Heart right ventricle (tissue), 16 donors: Measurements from ENCODE around the gene CAST. TPM values are rescaled to one million over a fixed set of nuclear protein-coding genes. Genes with fewer than 3 reads are reported as not detected.

Experiments
- ATAC-seq, 8 donors: fragments of 200-7000 bp; cut with Tn5 transposase; one replicate each; pipeline ENCODE4 v1.9.1; 2020; ENCODE audit warnings: mild to moderate bottlenecking in 8 of 8, moderate library complexity in 8 of 8, moderate number of reproducible peaks in 1 of 8
- DNase-seq, 2 donors: peaks; one replicate each; pipeline ENCODE4 v3.0.0-alpha.2; 2020
- H3K27ac ChIP-seq, 10 donors: fragments of 200-600 bp; sonication (generic) in 2 of 10; one replicate each; pipeline versions ENCODE4 v1.5.0 to v1.8.0; 2020 to 2022; ENCODE audit warnings: mild to moderate bottlenecking in 3 of 10
- H3K27me3 ChIP-seq, 7 donors: fragments of 200-600 bp; one replicate each; pipeline ENCODE4 v1.8.0; 2021 to 2022; ENCODE audit warnings: mild to moderate bottlenecking in 2 of 7
- H3K36me3 ChIP-seq, 9 donors: fragments of 200-600 bp; sonication (generic) in 1 of 9; one replicate each; pipeline versions ENCODE4 v1.5.0 to v1.8.0; 2020 to 2022; ENCODE audit warnings: mild to moderate bottlenecking in 2 of 9
- H3K4me1 ChIP-seq, 9 donors: fragments of 200-600 bp; sonication (generic) in 1 of 9; one replicate each; pipeline versions ENCODE4 v1.5.0 to v1.8.0; 2020 to 2022; ENCODE audit warnings: mild to moderate bottlenecking in 4 of 9
- H3K4me3 ChIP-seq, 10 donors: fragments of 200-600 bp; sonication (generic) in 2 of 10; one replicate each; pipeline versions ENCODE4 v1.5.0 to v1.8.0; 2020 to 2022; ENCODE audit warnings: mild to moderate bottlenecking in 7 of 10, moderate library complexity in 2 of 10
- H3K9me3 ChIP-seq, 11 donors: fragments of 200-600 bp in 10 of 11; sonication (generic) in 2 of 11; one replicate each; pipeline versions ENCODE4 v1.5.0 to v1.8.0; 2013 to 2022; ENCODE audit warnings: mild to moderate bottlenecking in 2 of 11, control low read depth in 1 of 11, moderate library complexity in 1 of 11
- WGBS, 2 donors: extraction: QIAGEN DNeasy Blood & Tissue Kit; methylation state at CpG; one replicate each; pipeline ENCODE4 v1.1.7; 2013; ENCODE audit warnings: inconsistent platforms in 1 of 2; 5-methylcytosine and 5-hydroxymethylcytosine counted together
- intact Hi-C, 10 donors: fragments of 100-400 bp; cut with DNase I; formaldehyde crosslinking; loops; one replicate each; pipeline versions ENCODE4 v1.11.1 to v1.14.2; 2022
- long read RNA-seq, 3 donors: library from polyadenylated mRNA; unstranded; transcript quantifications; one replicate each; pipeline ENCODE4 v2.0.0, GENCODE V29; 2020 to 2021
- polyA plus RNA-seq, 2 donors: library from polyadenylated mRNA; stranded (reverse); fragments of 200-250 nt; gene quantifications; one replicate each; pipeline ENCODE4 v1.2.3, GENCODE V29; 2013
- total RNA-seq, 10 donors: library from RNA; stranded (reverse); fragmentation: NEBNext Ultra II Directional in 3 of 10; extraction: Animal tissue kit (Norgen Biotek cat#: 25700) in 3 of 10; gene quantifications; one replicate each; pipeline versions ENCODE4 v1.2.1 to v1.2.4, GENCODE V29; 2021 to 2023
- TF ChIP-seq, protein P1 (sequence below), 9 donors: fragments of 200-600 bp; sonication (generic) in 2 of 9; IDR thresholded peaks; one replicate each; pipeline versions ENCODE4 v1.5.0 to v1.8.0; 2021 to 2022; ENCODE audit warnings: antibody characterized with exemption in 9 of 9, mild to moderate bottlenecking in 5 of 9, moderate library complexity in 1 of 9
- donor health status: Arrhythmogenic right ventricular cardiomyopathy.
- donor health status: ischemic (EF 13 %, LVEDD 7.1; RV severe dilation, severe dysfunction).
- donor health status: healthy with polysubstance abuse.
- donor health status: DM: no; HTN: yes; CAD: no.
- donor health status: DM: no; HTN: no; CAD: no.
- donor health status: ischemic (EF 25% LVEDD 6.9; RV normal size, moderate dysfunction).
- donor health status: ischemic (EF 25% LVEDD 5.7; RV mildly dilated, moderate dysfunction).
- donor health status: healthy.
- donor health status: DM: yes; HTN: yes; CAD: no.
- donor health status: Ischemic cardiomyopathy.
- donor health status: ischemic (EF 35%, LVEDD 5.7; RV mildly dilated, moderate dysfunction).
- donor health status: nonischemic (EF 11% LVEDD 7.7; RV severe dilation, severe dysfunction).
- donor health status: DM: yes; HTN: yes; CAD: no.
- donor health status: PGD.
- donor health status: ischemic (EF 29% LVEDD 5.4; RV normal size, mild dysfunction).
- donor health status: nonischemic (EF 23%, LVEDD 6.1; RV moderate dilation, normal function).

CAST gene, protein sequence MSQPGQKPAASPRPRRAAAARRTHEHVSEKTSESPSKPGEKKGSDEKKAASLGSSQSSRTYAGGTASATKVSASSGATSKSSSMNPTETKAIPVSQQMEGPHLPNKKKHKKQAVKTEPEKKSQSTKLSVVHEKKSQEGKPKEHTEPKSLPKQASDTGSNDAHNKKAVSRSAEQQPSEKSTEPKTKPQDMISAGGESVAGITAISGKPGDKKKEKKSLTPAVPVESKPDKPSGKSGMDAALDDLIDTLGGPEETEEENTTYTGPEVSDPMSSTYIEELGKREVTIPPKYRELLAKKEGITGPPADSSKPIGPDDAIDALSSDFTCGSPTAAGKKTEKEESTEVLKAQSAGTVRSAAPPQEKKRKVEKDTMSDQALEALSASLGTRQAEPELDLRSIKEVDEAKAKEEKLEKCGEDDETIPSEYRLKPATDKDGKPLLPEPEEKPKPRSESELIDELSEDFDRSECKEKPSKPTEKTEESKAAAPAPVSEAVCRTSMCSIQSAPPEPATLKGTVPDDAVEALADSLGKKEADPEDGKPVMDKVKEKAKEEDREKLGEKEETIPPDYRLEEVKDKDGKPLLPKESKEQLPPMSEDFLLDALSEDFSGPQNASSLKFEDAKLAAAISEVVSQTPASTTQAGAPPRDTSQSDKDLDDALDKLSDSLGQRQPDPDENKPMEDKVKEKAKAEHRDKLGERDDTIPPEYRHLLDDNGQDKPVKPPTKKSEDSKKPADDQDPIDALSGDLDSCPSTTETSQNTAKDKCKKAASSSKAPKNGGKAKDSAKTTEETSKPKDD
- total RNA-seq (100 to 1,000 TPM; 385 to 783 (median 535) TPM), polyA plus RNA-seq (100 to 1,000 TPM; 174 to 245 TPM)
- long read RNA-seq, donor 1, full-length matches to known transcripts = 33 of 252 reads
- long read RNA-seq, donor 1, partial matches to known transcripts = 30 of 252 reads
- long read RNA-seq, donor 1, other reads (novel, unspliced or antisense) = 189 of 252 reads
- long read RNA-seq, donor 2, full-length matches to known transcripts = 108 of 429 reads
- long read RNA-seq, donor 2, partial matches to known transcripts = 129 of 429 reads
- long read RNA-seq, donor 2, other reads (novel, unspliced or antisense) = 192 of 429 reads
- long read RNA-seq, donor 3, full-length matches to known transcripts = 105 of 552 reads
- long read RNA-seq, donor 3, partial matches to known transcripts = 199 of 552 reads
- long read RNA-seq, donor 3, other reads (novel, unspliced or antisense) = 248 of 552 reads

DNA sequence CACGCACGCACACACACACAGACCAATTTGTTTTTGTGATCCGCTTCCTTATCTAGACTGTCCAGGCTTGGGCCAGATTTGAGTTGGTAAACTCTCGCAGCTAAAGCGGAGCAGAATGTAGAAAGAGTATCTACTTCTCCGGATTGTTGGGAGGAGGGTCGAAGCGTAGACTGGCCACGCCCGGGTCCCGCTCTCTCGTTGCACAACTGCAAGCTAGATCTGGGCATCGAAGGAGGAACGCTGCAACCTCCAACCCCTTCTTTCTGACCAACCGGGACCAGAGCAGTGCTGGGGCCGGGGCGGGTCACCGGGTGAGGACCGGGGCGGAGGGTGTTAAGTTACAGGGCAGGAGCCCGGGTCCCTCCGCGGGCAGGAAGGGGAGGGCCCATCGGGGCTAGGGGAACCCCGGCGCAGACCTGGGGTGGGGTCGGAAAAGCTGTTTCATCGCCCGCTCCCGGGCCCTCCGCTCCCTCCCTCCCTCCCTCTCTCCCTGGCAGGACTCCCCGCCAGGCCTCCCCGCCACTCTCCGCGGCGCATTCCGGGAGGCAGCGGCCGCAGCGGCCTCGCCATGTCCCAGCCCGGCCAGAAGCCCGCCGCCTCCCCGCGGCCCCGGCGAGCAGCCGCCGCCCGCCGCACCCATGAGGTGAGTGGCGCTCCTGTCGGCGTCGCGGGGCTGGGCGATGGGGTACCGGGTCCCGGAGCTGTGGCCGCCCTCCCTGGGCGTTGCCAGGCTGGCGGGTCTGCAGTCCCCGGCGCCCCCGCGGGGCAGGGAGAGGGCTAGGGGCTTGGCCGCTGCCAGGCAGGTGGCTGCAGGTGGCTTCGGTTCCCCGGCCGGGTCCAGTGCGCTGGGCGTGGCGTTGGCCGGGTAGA lies at the start of gene CAST:
TSS of gene CAST (plus strand) at position 522 of the 870 bp plus-strand sequence. CDS start at position 569, 47 bp downstream.
- Histone ChIP-seq H3K27ac (peak within 1 kb of the TSS; percentile 82 to 100 (median 98)), H3K4me1 (peaks cover 0 to 42% (median 27%) of the 10 kb centered on the region in 9 donors), H3K36me3 (no peaks in the 10 kb centered on the region), H3K9me3 (no peaks in the 10 kb centered on the region), H3K4me3 (peak within 1 kb of the TSS; percentile 72 to 98 (median 94)), H3K27me3 (no peaks in the 10 kb centered on the region)
- peak; percentile 92 for DNase-seq
- intact Hi-C loops = loop anchor here in 6 of 10 donors (1.0 to 10.0 kb wide), 8 partner anchors 35 to 803 kb away; no protein-coding TSS in a partner anchor
- WGBS, 2 donors = 1% methylated on average over 52 to 75 of the region's 75 CpGs
- peak; percentile 88 to 94 (median 90) for ATAC-seq
- TF ChIP-seq, protein P1, sequence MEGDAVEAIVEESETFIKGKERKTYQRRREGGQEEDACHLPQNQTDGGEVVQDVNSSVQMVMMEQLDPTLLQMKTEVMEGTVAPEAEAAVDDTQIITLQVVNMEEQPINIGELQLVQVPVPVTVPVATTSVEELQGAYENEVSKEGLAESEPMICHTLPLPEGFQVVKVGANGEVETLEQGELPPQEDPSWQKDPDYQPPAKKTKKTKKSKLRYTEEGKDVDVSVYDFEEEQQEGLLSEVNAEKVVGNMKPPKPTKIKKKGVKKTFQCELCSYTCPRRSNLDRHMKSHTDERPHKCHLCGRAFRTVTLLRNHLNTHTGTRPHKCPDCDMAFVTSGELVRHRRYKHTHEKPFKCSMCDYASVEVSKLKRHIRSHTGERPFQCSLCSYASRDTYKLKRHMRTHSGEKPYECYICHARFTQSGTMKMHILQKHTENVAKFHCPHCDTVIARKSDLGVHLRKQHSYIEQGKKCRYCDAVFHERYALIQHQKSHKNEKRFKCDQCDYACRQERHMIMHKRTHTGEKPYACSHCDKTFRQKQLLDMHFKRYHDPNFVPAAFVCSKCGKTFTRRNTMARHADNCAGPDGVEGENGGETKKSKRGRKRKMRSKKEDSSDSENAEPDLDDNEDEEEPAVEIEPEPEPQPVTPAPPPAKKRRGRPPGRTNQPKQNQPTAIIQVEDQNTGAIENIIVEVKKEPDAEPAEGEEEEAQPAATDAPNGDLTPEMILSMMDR (IDR thresholded peaks at IDR 0.05) = no peak

- TF ChIP-seq, protein P1 (IDR thresholded peaks at IDR 0.05) = peak in 8 of 9 donors; percentile 41 to 74 (median 65)
- DNase-seq (peak in 1 of 2 donors; percentile 82), ATAC-seq (peak; percentile 74 to 94 (median 87))
- intact Hi-C loops = loop anchor here (2.0 to 10.0 kb wide), 16 partner anchors 47 to 551 kb away; partner anchors contain the start of genes CAST (in 2 of the 10) and LIX1 (in 1 of the 10)
- peak overlapping the region; percentile 18 to 76 (median 62) for H3K27ac ChIP-seq
- H3K4me3 ChIP-seq = peak overlapping the region in 3 of 10 donors; percentile 25 to 29 (median 28)
- no peaks in the 10 kb centered on the region for H3K36me3 ChIP-seq
- peaks cover 0 to 7% (median 0%) of the 10 kb centered on the region in 11 donors for H3K9me3 ChIP-seq
- H3K4me1 ChIP-seq = peaks cover 0 to 23% (median 19%) of the 10 kb centered on the region in 9 donors
- 13 to 24% methylated on average over 6 of the region's 6 CpGs for WGBS, 2 donors
- H3K27me3 ChIP-seq = no peaks in the 10 kb centered on the region
Measured at GRCh38 chr5:96614110-96614691, 48.0 kb upstream of the CAST start.

GRCh38 chr5:96615223-96615622 lies 47.0 kb upstream of the CAST start:
- Histone ChIP-seq H3K27ac (peak overlapping the region in 4 of 10 donors; percentile 48 to 76 (median 60)), H3K9me3 (peaks cover 0 to 8% (median 0%) of the 10 kb centered on the region in 11 donors), H3K4me1 (peaks cover 0 to 32% (median 22%) of the 10 kb centered on the region in 9 donors), H3K27me3 (no peaks in the 10 kb centered on the region), H3K36me3 (no peaks in the 10 kb centered on the region), H3K4me3 (no peak overlapping the region)
- no peak for DNase-seq
- intact Hi-C loops = loop anchor here in 8 of 10 donors (2.0 to 10.0 kb wide), 12 partner anchors 42 to 550 kb away; partner anchors contain the start of genes CAST (in 1 of the 8) and LIX1 (in 1 of the 8)
- WGBS, 2 donors = 82 to 91% methylated on average over 3 of the region's 3 CpGs
- TF ChIP-seq, protein P1 (IDR thresholded peaks at IDR 0.05) = no peak
- peak in 5 of 8 donors; percentile 21 to 59 (median 50) for ATAC-seq
